IPS-NIHi7 (cell line): ENCODE data around the gene SUPT4H1.

ENCODE experiments used
- DNase-seq: peaks from one replicate; pipeline ENCODE4 v3.0.0; 2012; ENCODE audit warnings: mixed read lengths; ENCODE audit errors: extremely low spot score

The SUPT4H1 gene

DNA sequence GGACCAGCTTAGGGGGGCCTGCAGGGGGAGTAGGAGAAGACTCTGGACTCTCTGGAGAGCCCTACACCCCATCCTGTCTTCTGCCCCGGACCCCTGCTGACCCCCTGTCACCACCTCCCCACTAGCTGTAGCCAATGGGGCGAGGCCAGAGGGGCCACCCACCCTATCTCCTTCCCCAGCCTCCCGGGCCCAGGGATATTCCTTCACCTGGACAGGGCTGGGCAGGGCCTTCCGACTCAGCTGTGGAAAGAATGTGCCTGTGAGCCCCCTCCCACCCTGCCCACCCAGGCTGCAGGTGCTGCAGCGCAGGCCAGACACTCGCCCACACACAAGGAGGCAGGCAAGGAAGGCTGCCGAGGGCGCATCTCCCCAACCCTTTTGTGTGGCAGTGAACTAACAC is 46.4 kb downstream of the SUPT4H1 start:
- DNase-seq: no peak

- no peak for DNase-seq
Measured at GRCh38 chr17:58304750-58305486, 47.1 kb downstream of the SUPT4H1 start.

GRCh38 chr17:58303971-58304749 is 47.8 kb downstream of the SUPT4H1 start:
- peak; percentile 94 for DNase-seq

GRCh38 chr17:58302919-58303585 is 48.9 kb downstream of the SUPT4H1 start:
- DNase-seq: no peak

- DNase-seq: no peak
Measured at GRCh38 chr17:58302171-58302918, 49.7 kb downstream of the SUPT4H1 start.

DNA sequence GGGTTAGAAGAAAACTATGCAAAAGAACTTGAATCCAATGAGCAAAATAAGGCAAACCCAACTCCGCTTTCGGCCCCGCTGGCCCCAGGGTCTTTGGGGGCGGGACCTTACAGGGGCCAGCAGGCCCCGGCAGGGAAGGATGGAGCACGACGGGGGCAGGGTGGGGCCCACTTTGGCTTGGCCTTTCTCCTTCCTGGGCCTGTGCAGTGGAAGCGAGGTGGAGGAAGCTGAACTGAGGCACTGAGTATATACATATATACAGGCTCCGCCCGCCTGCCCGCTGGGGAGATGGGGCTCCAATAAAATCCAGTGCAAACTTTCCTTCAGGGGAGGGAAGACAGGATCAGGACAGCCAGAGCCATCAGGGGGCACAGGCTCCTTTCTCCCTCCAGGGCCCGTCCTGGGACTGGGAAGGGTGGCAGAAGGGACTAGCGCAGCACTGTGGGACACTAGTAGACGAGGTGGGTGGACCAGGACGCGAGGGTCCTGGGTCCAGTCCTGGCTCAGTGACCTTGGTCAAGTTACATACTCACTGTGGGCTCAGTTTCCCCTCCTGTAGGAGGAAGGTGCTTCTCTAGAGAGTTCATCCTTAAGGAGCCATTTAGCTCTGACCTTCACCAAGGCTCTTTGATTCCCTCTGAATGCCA is 50.4 kb downstream of the SUPT4H1 start:
- no peak for DNase-seq

DNA sequence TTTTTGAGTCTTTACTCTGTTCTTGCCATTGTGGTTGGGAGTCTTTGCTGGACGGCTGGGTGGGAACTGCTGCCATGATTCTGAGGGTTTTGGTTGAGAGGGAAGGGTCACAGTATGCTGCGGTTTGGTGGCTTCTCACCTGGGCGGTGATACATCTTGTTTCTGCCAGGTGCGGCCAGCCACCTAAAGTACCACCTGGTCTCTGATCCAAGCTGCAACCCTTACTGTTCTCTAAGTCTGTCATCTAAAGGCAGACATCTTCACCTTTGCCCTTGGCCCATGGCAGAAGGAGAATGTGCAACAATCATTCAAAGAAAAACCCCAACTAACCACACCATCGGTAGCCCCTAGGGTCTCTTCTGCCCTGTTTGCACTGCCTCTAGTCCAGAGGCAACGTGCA is 51.7 kb downstream of the SUPT4H1 start:
- DNase-seq: no peak
